ENCODE results near the gene LMTK2.

Gene LMTK2

DNA sequence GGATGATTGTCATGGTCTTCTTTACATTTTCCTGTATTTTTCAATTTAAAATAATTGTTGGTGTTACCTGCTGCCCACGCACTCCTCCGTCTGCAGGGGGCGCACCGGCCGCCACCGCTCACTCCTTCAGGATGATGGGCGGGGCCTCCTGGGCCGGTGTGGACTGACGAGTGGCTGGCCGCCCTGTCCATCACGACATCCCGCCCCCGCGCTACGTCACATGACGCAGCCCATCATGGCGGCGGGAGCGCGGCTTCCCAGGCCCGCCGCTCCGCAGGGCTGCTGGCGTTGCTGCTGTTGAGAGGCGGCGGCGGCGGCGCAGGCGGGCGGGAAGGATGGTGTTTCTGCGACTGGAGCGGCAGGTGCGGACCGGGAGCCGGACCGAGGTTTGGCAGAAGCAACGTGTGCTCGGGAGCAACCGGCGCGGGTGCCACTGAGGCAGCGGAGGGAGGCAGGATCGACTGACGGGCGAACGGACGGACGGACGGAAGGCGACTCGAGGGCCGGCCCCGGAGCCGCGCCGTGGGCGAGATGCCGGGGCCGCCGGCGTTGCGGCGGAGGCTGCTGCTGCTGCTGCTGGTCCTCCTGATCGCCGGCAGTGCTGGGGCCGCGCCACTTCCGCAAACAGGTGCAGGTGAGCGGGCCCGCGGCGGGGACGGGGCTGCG, at the start of gene LMTK2:
Gene LMTK2 (plus strand): TSS at position 216 of the 666 bp plus-strand sequence. CDS start 316 bp downstream, at position 532.
- peak; percentile 92 for DNase-seq (ENCODE audit: low spot score)

DNA sequence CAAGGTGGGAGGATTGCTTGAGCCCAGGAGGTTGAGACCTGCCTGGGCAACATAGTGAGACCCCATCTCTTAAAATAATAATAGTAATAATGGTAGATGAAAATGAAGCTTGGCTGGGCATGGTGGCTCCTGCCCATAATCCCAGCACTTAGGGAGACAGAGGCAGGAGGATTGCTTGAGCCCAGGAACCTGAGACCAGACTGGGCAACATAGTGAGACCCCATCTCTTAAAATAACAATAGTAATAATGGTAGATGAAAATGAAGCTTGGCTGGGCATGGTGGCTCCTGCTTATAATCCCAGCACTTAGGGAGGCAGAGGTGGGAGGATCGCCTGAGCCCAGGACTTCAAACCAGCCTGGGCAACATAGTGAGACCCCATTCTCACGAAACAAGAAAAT, 49.5 kb upstream of the LMTK2 start:
- DNase-seq (ENCODE audit: low spot score): no peak

- DNase-seq (ENCODE audit: low spot score): no peak
Measured at GRCh38 chr7:98058186-98058585, 48.5 kb upstream of the LMTK2 start.

DNA sequence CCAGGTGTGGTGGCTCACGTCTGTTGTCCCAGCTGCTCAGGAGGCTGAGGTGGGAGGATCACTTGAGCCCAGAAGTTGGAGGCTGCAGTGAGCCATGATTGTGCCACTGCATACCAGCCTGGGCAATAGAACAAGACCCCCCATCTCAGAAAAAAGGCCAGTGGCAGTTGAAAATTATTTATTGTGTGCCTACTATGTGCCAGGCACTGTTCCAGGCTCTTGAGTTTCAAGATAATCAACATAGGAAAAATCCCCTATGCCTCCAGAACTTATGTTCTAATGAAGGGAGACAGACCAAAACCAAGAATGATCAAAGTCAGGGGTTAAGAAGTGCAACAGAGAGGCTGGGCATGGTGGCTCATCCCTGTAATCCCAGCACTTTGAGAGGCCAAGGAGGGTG, 42.4 kb upstream of the LMTK2 start:
- DNase-seq (ENCODE audit: low spot score): no peak

DNA sequence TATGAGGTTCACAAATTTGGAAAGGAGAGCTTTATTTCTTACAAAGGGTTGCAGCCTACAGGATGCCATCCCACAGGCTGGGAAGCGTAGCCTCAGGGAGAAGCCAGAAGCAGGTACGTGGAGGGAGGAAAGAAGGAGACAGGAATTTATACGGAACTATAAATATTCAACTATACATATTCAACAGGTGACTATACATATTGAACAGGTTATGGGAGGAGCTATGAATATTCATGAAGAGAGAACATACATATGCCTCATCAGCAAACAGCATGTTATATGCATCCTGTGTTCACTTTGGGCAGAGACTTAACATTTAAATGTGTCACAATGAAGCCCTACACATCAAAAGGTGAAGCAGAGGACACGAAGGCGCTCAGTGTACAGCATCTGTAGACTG, 40.5 kb upstream of the LMTK2 start:
- no peak for DNase-seq (ENCODE audit: low spot score)

DNA sequence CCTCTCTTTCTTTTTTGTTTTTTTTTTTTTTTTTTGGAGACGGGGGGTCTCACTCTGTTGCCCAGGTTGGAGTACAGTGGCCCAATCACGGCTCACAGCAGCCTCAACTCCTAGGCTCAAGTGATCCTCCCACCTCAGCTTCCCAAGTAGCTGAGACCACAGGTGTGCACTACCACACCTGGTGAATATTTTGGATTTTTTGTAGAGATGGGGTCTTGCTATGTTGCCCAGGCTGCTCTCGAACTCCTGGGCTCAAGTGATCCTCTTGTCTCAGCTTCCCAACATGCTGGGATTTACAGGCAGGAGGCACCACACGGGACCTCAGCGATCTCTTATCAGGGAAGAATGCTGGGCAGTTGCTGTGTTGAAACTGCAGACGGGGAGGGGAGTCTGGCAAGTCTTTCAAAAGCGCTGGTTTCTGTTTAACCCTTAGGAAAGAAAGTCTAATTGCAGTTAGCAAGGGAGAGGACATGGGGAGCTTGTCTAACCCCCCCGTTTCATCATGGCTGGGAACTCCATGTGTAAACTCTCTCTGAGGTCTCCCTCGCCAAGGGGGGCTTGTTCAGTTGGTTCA, 39.6 kb upstream of the LMTK2 start:
- no peak for DNase-seq (ENCODE audit: low spot score)

GRCh38 chr7:98073047-98073446, 33.6 kb upstream of the LMTK2 start:
- no peak for DNase-seq (ENCODE audit: low spot score)

DNA sequence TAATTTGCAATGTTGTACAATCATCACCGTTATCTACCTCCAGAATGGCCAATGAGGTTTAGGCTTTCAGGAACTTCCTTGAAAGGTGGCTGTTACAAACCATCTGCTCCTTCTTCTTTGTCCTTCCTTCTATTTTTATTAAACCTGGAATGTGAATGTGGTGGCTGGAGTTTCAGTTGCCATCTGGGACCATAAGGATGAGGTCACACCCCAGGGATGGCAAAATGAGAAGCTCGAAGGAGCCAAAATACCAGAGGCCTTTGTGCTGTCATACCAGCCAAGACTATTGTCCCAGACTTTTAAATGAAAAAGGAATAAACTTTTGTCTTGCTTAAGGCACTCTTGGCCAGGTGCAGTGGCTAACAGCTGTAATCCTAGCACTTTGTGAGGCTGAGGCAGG, 30.9 kb upstream of the LMTK2 start:
- no peak for DNase-seq (ENCODE audit: low spot score)

DNA sequence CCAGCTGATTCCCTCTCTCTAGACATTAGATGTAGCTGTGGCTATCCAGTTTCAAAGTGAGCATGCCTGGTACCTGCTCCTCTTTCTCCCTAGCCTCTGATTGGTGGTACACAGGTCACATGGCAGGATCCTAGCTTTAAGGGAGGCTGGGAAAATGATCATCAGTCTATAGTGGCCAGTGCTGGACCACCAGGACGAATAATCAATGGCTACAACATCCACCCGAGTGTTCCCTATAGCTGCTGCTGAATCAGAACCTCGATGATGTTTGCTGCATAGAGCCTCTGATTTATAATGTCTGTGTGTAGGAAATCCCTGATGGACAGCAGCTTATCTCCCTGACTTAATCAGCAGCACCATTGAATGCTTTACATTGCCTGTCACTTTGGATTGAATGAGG, 28.9 kb upstream of the LMTK2 start:
- no peak for DNase-seq (ENCODE audit: low spot score)

- DNase-seq (ENCODE audit: low spot score): no peak
Measured at GRCh38 chr7:98078197-98078870, 28.3 kb upstream of the LMTK2 start.

GRCh38 chr7:98079891-98080648, 26.6 kb upstream of the LMTK2 start:
- no peak for DNase-seq (ENCODE audit: low spot score)

DNA sequence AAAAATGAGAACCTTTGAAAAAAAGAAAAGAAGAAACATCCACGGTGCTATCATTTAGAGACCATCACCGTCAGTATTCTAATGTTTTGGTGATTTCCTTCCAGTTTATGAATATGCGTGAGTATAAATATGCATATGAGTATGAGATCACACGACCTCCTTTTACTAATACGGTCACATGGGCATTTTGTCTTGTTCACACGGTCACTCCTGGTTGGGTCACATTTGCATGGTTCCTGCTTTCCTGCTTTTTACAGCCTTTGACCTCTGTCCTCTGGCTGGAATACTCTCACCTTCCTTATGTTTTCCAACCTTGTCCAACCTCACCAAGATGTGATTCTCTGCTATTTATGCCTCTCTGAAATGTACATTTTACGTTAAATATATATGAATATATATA, 25.3 kb upstream of the LMTK2 start:
- no peak for DNase-seq (ENCODE audit: low spot score)

- DNase-seq (ENCODE audit: low spot score): no peak
Measured at GRCh38 chr7:98084631-98085030, 22.0 kb upstream of the LMTK2 start.

- DNase-seq (ENCODE audit: low spot score): no peak
Measured at GRCh38 chr7:98085674-98086073, 21.0 kb upstream of the LMTK2 start.

DNA sequence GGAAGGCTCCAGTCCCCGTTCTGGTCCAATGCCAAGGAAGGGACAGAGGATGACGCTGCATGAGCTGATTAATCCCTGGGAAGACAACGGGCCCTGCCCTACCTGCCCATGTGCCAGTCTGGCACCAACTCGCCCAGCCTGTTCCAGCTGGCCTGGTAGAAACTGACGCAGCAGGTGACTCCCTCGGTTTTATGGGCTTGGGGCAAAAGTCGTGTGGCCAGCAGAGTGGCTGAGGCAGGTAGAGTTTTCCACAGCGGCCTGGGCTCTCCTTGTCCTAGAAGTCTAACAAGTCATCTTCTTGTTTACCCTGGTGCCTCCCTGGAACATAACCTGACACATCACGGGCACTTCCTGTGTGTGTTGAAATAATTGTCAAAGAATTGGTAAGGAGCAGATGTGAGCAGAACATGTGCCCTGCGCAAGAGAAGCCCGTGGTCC, 20.4 kb upstream of the LMTK2 start:
- DNase-seq (ENCODE audit: low spot score): no peak

DNA sequence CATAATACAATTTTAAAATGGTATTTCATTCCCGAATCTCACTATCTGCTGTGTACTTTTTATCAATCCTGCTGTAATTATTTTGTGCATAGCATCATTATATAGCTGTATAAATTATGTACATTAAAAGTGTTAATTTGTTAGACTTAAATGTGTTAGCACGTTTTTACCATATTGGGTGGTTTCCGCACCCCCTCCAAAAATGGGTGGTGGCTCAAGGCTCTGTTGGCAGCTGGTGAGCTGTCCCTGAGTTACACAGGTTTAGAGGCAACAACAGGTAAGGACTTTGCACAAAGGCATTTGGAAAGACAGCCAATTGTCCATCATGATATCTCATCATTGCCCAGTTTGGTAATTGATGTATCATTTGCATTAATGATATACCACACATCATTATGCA, 18.6 kb upstream of the LMTK2 start:
- DNase-seq (ENCODE audit: low spot score): no peak

DNA sequence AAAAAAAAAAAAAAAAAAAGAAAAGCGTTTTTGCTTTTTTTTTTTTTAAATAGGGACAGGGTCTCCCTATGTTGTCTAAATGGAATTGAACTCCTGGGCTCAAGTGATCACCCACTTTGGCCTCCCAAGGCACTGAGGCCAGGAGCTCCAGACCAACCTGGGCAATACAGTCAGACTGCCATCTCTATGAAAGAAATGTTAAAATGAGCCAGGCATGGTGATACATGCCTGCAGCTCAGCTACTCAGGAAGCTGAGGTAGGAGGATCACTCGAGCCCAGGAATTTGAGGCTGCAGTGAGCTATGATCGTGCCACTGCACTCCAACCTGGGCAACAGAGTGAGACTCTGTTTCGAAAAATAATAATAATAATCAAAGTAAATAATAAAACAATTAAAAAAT, 16.5 kb upstream of the LMTK2 start:
- DNase-seq (ENCODE audit: low spot score): no peak

GRCh38 chr7:98091061-98091460, 15.6 kb upstream of the LMTK2 start:
- no peak for DNase-seq (ENCODE audit: low spot score)

GRCh38 chr7:98091523-98091922, 15.1 kb upstream of the LMTK2 start:
- no peak for DNase-seq (ENCODE audit: low spot score)

- DNase-seq (ENCODE audit: low spot score): no peak
Measured at GRCh38 chr7:98097042-98097645, 9.5 kb upstream of the LMTK2 start.

DNA sequence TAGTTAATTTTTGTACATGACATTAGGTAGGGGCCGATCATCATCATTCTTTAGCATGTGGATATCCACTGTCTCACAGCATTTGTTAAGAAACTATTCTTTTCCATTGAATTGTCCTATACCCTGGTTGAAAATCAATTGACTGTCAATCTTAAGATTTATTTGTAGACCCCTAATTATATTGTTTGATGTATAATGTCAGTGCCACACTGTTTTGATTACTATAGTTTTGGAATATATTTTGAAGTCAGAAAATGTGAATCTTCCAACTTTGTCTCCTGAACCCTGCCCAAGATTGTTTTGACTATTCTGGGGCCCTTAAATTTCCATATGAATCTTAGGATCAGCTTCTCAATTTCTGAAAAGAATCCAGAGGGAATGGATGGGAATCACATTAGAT, 6.6 kb upstream of the LMTK2 start:
- DNase-seq (ENCODE audit: low spot score): no peak

GRCh38 chr7:98102170-98102569, 4.5 kb upstream of the LMTK2 start:
- no peak for DNase-seq (ENCODE audit: low spot score)

Data from CD4-positive, alpha-beta T cell treated with Interleukin-6 at 100 ng/mL for 8 hours (primary cell).